Fibroblast of the aortic adventitia (primary cell): ENCODE measurements around the gene MEA1. TPM values are rescaled to one million over a fixed set of nuclear protein-coding genes. Genes with fewer than 3 reads are reported as not detected.
"Not testable (repeated sequence)": the region's sequence is repeated elsewhere in the genome, so short reads cannot be mapped to it uniquely, and the experiment has no call there.

Source experiments
- DNase-seq: peaks from one replicate; pipeline ENCODE4 v3.0.0-alpha.2; 2010; ENCODE audit warnings: low read depth
- H3K4me3 ChIP-seq: 2 replicates; pipeline ENCODE4 v1.5.1; 2011; ENCODE audit warnings: low read depth, mild to moderate bottlenecking, control low read depth, low read length, moderate library complexity
- total RNA-seq: library from RNA; depleted of rRNA; stranded (reverse); fragments of >200 nt; gene quantifications from 2 replicates; pipeline ENCODE4 v1.2.3, GENCODE V29; 2012; ENCODE audit warnings: low replicate concordance
- TF ChIP-seq, protein P1 (sequence below): IDR thresholded peaks from 2 replicates; pipeline ENCODE4 v1.5.1; 2011; ENCODE audit warnings: mild to moderate bottlenecking, low read length, control low read depth, inconsistent platforms; ENCODE audit not compliant: insufficient read depth

Gene MEA1
- total RNA-seq, 1 donor: 71.8 TPM

DNA sequence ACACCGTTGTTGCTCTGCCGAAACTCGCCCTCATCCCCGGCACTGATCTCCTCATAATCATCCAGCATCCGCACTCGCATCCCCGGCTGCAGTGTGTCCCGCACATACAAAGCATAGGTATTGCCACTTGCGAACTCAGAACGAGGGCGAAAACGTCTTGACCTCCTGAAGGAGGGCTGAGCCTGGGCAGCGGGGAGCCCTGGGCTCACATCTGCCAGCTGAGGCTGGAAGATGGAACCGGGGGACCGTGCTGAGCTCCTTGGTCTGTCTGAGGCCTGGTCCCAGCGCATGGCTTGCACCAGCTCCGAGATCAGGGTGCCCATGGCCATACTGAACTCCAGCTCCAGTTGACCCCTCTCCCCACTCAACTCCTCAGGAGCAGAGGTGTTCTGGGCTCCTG is 37.2 kb upstream of the MEA1 start:
- H3K4me3 ChIP-seq: no peak overlapping the region
- TF ChIP-seq, protein P1, sequence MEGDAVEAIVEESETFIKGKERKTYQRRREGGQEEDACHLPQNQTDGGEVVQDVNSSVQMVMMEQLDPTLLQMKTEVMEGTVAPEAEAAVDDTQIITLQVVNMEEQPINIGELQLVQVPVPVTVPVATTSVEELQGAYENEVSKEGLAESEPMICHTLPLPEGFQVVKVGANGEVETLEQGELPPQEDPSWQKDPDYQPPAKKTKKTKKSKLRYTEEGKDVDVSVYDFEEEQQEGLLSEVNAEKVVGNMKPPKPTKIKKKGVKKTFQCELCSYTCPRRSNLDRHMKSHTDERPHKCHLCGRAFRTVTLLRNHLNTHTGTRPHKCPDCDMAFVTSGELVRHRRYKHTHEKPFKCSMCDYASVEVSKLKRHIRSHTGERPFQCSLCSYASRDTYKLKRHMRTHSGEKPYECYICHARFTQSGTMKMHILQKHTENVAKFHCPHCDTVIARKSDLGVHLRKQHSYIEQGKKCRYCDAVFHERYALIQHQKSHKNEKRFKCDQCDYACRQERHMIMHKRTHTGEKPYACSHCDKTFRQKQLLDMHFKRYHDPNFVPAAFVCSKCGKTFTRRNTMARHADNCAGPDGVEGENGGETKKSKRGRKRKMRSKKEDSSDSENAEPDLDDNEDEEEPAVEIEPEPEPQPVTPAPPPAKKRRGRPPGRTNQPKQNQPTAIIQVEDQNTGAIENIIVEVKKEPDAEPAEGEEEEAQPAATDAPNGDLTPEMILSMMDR: no peak
- no peak for DNase-seq

DNA sequence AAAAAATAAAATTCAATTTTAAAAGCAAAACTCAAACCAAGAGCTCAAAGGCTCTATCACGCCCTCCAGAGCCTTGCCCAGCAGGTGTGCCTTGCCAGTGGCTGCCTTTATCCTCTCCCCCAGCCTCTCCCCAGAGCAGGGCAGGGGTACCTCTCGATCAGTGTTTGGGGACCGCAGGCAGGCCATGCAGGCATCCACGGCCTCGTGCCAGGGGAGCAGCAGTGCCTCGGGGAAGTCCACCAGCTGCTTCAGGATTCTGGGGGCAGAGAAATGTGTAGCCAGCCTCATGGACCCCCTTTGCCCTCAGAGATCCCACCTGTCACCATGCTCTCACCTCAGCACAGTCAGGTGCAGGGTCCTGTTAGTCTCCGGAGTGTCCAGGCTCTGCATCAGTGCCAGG is 34.3 kb upstream of the MEA1 start:
- H3K4me3 ChIP-seq: no peak overlapping the region
- no peak for DNase-seq
- TF ChIP-seq, protein P1: no peak

DNA sequence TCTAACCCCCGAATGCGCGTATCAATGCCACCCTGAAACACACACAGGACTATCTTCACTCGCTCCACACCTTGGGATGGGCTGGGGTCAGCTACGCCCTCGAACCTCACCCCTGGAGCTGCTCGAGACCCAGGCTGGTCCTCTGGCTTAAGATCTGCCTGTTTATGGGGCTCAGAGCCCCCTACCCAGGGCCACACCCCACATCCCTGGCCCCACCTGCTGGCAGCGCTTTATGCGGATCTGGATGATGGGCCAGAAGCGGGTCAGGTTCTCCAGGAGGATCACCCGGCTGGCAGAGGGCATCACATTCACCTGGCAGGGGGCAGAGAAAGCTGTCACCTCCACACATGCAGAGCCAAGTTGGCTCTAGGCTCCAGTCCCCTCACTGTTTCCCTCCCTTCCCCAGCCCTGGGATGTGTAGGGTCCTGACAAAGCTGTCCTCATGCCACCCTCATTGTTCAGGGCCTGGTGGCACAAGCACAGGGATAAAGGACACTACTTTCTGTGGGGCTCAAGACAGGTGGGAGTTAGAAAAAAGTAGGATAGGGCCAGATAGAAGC is 31.7 kb upstream of the MEA1 start:
- TF ChIP-seq, protein P1: no peak
- no peak for DNase-seq
- H3K4me3 ChIP-seq: no peak overlapping the region

DNA sequence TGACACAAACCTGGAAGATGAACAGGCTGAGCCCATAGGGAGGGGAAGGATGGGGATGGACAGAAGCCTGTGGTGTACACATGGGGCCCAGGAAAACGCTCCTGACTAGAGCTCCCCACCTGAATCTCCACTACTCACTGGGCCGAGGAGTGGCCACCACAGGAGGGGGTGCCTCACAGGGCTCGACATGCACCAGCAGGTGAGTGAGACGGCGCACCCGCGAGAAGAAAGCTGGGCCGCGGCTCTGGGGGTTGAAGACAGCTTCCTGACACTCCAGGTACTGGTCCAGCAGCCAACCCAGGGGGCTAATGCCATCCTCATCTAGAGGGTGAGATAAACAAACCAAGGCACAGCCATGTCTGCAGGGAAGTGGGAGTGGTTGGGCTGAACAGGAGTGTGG is 29.6 kb upstream of the MEA1 start:
- DNase-seq: no peak
- TF ChIP-seq, protein P1: no peak

DNA sequence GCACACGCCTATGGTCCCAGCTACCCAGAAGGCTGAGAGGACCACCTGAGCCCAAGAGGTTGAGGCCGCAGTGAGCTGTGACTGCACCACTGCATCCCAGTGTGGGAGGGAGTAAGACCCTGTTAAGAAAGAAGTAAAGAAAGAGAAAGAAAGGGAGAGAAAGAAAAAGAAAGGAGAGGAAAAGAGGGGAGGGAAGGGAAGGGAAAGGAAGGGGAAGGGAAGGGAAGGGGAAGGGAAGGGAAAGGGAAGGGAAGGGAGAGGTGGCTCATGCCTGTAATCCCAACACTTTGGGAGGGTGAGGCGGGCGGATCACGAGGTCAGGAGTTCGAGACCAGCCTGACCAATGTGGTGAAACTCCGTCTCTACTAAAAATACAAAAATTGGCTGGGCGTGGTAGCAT is 27.7 kb upstream of the MEA1 start:
- DNase-seq, H3K4me3 ChIP-seq: not testable (repeated sequence)

More for the DNA sequence above, 29.6 kb upstream of the MEA1 start:
- H3K4me3 ChIP-seq: no peak overlapping the region

DNA sequence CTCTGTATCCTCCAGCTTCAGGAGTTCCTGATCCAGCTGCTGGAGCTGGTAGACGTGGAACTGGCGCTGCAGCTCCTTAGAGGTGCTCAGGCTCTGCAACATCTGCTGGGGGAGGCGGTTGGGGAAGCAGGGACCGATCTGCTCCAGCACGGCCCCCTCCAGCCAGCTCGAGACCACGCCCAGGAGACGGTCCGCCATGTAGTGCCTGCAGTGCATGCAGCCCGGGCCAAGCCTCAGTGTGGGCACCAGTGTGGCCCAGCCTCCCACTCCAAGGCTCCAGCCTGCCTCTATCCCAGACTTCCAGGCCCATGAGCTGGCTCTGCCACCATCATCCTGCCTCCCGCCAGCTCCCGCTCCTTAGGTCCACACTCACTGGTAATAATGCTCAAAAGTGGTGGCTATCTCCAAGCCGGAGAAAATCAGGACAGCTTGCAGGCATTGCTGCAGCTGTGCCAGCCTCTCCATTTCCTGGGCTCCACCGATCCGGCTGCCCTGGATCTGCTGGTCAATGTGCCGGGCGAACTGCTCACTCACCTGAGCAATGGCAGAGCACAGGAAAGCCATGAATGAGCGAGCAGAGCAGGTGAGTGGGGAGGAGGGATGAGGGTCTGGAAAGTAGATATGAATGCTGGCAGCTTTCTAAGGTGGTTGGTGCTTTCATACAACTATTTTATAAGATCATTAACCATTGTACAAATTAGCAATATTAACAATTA is 27.0 kb upstream of the MEA1 start:
- TF ChIP-seq, protein P1: no peak
- no peak for DNase-seq
- no peak overlapping the region for H3K4me3 ChIP-seq

DNA sequence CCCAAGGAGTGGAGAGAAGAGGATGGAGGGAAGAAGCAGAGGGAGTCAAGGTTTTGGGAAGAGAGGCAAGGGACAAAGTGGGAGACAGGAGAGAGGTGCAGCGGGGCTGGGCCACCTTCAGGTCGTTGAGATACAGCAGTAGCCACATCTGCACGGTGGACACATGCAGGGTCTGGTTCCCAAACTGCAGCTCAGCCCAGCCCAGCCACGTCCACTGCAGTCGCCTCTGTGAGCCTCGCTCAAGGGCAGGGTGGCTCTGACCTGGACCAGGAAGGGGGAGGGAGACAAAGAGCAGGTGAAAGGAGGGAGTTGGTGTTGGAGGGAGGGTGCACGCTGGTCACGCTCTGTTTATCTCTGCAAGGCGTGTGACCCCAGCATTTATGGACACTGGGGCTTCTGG is 25.0 kb upstream of the MEA1 start:
- TF ChIP-seq, protein P1: no peak
- no peak overlapping the region for H3K4me3 ChIP-seq
- DNase-seq: no peak
